Sigmoid colon (tissue), 7 donors: ENCODE results near the gene PODXL2. TPM values are rescaled to one million over a fixed set of nuclear protein-coding genes. Genes with fewer than 3 reads are reported as not detected.

Experiments used
- DNase-seq: peaks from one replicate; pipeline ENCODE4 v3.0.0-alpha.2; 2019
- H3K27ac ChIP-seq, 4 donors: fragments of 200-600 bp; sonication (generic); one replicate each; pipeline ENCODE4 v1.5.1; 2016 to 2019; ENCODE audit warnings: mild to moderate bottlenecking in 1 of 4
- H3K27me3 ChIP-seq, 3 donors: fragments of 200-600 bp; sonication (generic); one replicate each; pipeline ENCODE4 v1.5.1; 2019; ENCODE audit warnings: mild to moderate bottlenecking in 1 of 3
- H3K36me3 ChIP-seq, 4 donors: fragments of 200-600 bp; sonication (generic); one replicate each; pipeline ENCODE4 v1.5.1; 2016 to 2019
- H3K4me1 ChIP-seq, 4 donors: fragments of 200-600 bp; sonication (generic); one replicate each; pipeline ENCODE4 v1.5.1; 2017 to 2019
- H3K4me3 ChIP-seq, 4 donors: fragments of 200-600 bp; sonication (generic); one replicate each; pipeline ENCODE4 v1.5.1; 2017 to 2019; ENCODE audit warnings: mild to moderate bottlenecking in 2 of 4, moderate library complexity in 1 of 4
- H3K9me3 ChIP-seq, 4 donors: fragments of 200-600 bp in 3 of 4; sonication (generic) in 3 of 4; one replicate each; pipeline versions ENCODE4 v1.5.1 to v1.6.1; 2013 to 2019
- EP300 ChIP-seq, 4 donors: sonication (generic); formaldehyde crosslinking; IDR thresholded peaks; one replicate each; pipeline ENCODE4 v1.6.1; 2017; ENCODE audit warnings: antibody characterized with exemption in 4 of 4
- POLR2A ChIP-seq, 2 donors: fragments of 450-650 bp; IDR thresholded peaks; one replicate each; pipeline ENCODE4 v1.6.1; 2016; ENCODE audit warnings: antibody characterized with exemption in 2 of 2, mild to moderate bottlenecking in 2 of 2, moderate library complexity in 2 of 2
- POLR2AphosphoS5 ChIP-seq, 4 donors: sonication (generic); formaldehyde crosslinking; IDR thresholded peaks; one replicate each; pipeline ENCODE4 v1.6.1; 2017; ENCODE audit warnings: antibody characterized with exemption in 4 of 4
- WGBS, 2 donors: extraction: QIAGEN DNeasy Blood & Tissue Kit; methylation state at CpG; one replicate each; pipeline ENCODE4 v1.1.7; 2013; 5-methylcytosine and 5-hydroxymethylcytosine counted together
- intact Hi-C: fragments of 100-400 bp; cut with DNase I; formaldehyde crosslinking; loops from one replicate; pipeline ENCODE4 v1.15.1; 2023
- polyA plus RNA-seq, 3 donors: library from polyadenylated mRNA; stranded (reverse); fragments of 200-250 nt; gene quantifications; one replicate each; pipeline ENCODE4 v1.2.3, GENCODE V29; 2013
- total RNA-seq, 4 donors: library from RNA; depleted of rRNA; stranded (reverse); fragments of >200 nt; gene quantifications; one replicate each; pipeline ENCODE4 v1.1.0, GENCODE V29; 2016
- TF ChIP-seq, protein P1 (sequence below), 4 experiments: fragments of 450-650 bp in 3 of 4; fragments of 200-600 bp in 1 of 4; IDR thresholded peaks; one replicate each; pipeline ENCODE4 v1.5.1; 2016 to 2019; ENCODE audit warnings: antibody characterized with exemption in 4 of 4, mild to moderate bottlenecking in 3 of 4, moderate library complexity in 2 of 4
- donor health status: healthy with polysubstance abuse.
- donor health status: Bipolar disorder and iron deficiency.
- donor health status: healthy.

PODXL2 gene
- total and polyA plus RNA-seq, 7 donors = 2.0 to 16.7 (median 2.8) TPM

DNA sequence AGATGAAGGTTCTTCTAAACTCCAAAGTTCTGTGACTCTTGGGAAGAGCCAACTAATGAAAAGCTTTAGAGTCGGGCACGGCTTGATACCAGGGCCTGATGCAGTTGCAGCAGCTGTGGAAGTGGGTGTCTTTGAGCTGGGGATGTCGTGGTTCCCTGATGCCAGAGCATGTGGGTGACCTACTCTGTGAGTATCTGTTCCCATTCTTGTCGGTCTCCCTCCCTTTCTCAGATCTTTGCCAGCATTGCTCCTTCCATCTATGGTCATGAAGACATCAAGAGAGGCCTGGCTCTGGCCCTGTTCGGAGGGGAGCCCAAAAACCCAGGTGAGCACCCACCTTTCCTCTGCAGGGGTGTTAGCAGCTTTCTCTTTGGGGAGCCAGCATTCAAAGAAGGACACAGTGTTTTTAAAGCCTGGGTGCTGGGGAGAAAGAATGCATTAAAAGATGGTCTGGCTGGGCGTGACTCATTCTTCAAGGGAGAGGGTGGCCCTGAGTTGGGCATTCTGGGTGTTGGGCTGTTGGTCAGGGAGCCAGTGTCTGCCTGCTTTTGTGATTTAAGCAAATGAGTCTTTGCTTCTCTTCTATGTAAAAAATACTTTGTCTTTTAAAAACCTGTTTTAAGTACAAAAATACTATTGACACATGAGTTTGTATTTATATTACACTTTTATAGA lies 13.2 kb upstream of the PODXL2 start:
- TF ChIP-seq POLR2AphosphoS5 (IDR thresholded peaks at IDR 0.05) (no peak), POLR2A (IDR thresholded peaks at IDR 0.05) (no peak), EP300 (IDR thresholded peaks at IDR 0.05) (no peak)
- TF ChIP-seq, protein P1, sequence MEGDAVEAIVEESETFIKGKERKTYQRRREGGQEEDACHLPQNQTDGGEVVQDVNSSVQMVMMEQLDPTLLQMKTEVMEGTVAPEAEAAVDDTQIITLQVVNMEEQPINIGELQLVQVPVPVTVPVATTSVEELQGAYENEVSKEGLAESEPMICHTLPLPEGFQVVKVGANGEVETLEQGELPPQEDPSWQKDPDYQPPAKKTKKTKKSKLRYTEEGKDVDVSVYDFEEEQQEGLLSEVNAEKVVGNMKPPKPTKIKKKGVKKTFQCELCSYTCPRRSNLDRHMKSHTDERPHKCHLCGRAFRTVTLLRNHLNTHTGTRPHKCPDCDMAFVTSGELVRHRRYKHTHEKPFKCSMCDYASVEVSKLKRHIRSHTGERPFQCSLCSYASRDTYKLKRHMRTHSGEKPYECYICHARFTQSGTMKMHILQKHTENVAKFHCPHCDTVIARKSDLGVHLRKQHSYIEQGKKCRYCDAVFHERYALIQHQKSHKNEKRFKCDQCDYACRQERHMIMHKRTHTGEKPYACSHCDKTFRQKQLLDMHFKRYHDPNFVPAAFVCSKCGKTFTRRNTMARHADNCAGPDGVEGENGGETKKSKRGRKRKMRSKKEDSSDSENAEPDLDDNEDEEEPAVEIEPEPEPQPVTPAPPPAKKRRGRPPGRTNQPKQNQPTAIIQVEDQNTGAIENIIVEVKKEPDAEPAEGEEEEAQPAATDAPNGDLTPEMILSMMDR (IDR thresholded peaks at IDR 0.05) = no peak
- no peak for DNase-seq
- WGBS, 2 donors = 91 to 93% methylated on average over 6 of the region's 6 CpGs

GRCh38 chr3:127616836-127617605 lies 12.0 kb upstream of the PODXL2 start:
- H3K27ac ChIP-seq = no peak overlapping the region
- WGBS, 2 donors = 97% methylated on average over 26 of the region's 26 CpGs
- intact Hi-C loops = no loop called here
- H3K4me1 ChIP-seq = no peaks in the 10 kb centered on the region
- H3K36me3 ChIP-seq = peaks cover 0 to 29% (median 0%) of the 10 kb centered on the region in 4 donors
- no peak for TF ChIP-seq POLR2A (IDR thresholded peaks at IDR 0.05)
- TF ChIP-seq EP300 (IDR thresholded peaks at IDR 0.05) = no peak
- TF ChIP-seq, protein P1 (IDR thresholded peaks at IDR 0.05) = no peak
- no peak for TF ChIP-seq POLR2AphosphoS5 (IDR thresholded peaks at IDR 0.05)
- H3K27me3 ChIP-seq = no peaks in the 10 kb centered on the region
- no peaks in the 10 kb centered on the region for H3K9me3 ChIP-seq
- no peak overlapping the region for H3K4me3 ChIP-seq
- DNase-seq = no peak

More for the DNA sequence above, 13.2 kb upstream of the PODXL2 start:
- no peaks in the 10 kb centered on the region for H3K4me1 ChIP-seq
- H3K27me3 ChIP-seq = no peaks in the 10 kb centered on the region
- no peak overlapping the region for H3K4me3 ChIP-seq
- intact Hi-C loops = no loop called here
- H3K9me3 ChIP-seq = no peaks in the 10 kb centered on the region
- no peak overlapping the region for H3K27ac ChIP-seq
- peaks cover 0 to 20% (median 0%) of the 10 kb centered on the region in 4 donors for H3K36me3 ChIP-seq

DNA sequence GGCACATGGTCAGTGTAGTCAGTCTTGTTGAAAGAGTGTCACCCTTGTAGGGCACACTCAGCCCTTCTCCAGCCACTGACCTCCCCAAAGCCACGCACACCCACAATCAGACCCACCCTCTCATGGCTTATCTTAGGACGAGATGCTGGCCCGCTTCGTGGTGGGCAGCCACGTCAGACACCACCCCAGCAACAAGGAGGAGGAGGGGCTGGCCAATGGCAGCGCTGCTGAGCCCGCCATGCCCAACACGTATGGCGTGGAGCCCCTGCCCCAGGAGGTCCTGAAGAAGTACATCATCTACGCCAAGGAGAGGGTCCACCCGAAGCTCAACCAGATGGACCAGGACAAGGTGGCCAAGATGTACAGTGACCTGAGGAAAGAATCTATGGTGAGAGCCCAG lies 10.1 kb upstream of the PODXL2 start:
- Histone ChIP-seq H3K36me3 (peaks cover 0 to 31% (median 0%) of the 10 kb centered on the region in 4 donors), H3K4me1 (no peaks in the 10 kb centered on the region), H3K27ac (no peak overlapping the region), H3K27me3 (no peaks in the 10 kb centered on the region), H3K4me3 (no peak overlapping the region), H3K9me3 (no peaks in the 10 kb centered on the region)
- TF ChIP-seq POLR2A (IDR thresholded peaks at IDR 0.05) (no peak), POLR2AphosphoS5 (IDR thresholded peaks at IDR 0.05) (no peak), EP300 (IDR thresholded peaks at IDR 0.05) (no peak)
- TF ChIP-seq, protein P1 (IDR thresholded peaks at IDR 0.05) = no peak
- WGBS, 2 donors = 95 to 96% methylated on average over 11 of the region's 11 CpGs
- DNase-seq = no peak
- intact Hi-C loops = no loop called here

DNA sequence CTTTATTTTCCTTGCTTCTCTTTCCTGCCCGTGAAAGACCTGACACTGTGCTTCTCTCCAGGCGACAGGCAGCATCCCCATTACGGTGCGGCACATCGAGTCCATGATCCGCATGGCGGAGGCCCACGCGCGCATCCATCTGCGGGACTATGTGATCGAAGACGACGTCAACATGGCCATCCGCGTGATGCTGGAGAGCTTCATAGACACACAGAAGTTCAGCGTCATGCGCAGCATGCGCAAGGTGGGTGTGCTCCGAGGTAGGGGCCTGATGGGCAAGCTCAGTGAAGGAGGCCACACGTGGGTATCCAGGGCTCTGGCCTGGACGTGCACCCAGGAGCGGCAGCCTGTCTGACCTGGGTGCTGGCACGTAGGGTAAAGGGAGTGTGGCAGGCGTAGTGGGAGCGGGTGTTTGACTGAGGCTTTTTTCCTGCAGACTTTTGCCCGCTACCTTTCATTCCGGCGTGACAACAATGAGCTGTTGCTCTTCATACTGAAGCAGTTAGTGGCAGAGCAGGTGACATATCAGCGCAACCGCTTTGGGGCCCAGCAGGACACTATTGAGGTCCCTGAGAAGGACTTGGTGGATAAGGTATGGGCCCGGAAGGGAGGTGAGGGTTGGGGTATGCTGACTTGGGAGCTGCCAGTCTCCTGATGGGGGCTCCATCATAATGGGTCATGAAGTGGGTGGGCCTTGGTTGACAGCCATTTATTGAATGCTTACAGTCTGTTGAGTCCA lies 8.2 kb upstream of the PODXL2 start:
- Histone ChIP-seq H3K4me1 (no peaks in the 10 kb centered on the region), H3K27me3 (no peaks in the 10 kb centered on the region), H3K9me3 (no peaks in the 10 kb centered on the region), H3K27ac (no peak overlapping the region), H3K36me3 (peaks cover 0 to 31% (median 0%) of the 10 kb centered on the region in 4 donors), H3K4me3 (no peak overlapping the region)
- TF ChIP-seq POLR2A (IDR thresholded peaks at IDR 0.05) (no peak), EP300 (IDR thresholded peaks at IDR 0.05) (no peak), POLR2AphosphoS5 (IDR thresholded peaks at IDR 0.05) (no peak)
- TF ChIP-seq, protein P1 (IDR thresholded peaks at IDR 0.05) = no peak
- no peak for DNase-seq
- WGBS, 2 donors = 96 to 97% methylated on average over 32 of the region's 32 CpGs
- intact Hi-C loops = no loop called here
